WTC11 (cell line): Measurements from ENCODE around the gene RBM24. TPM values are rescaled to one million over a fixed set of nuclear protein-coding genes. Genes with fewer than 3 reads are reported as not detected.

Source experiments
- ATAC-seq: fragments of 200-7000 bp; cut with Tn5 transposase; 2 replicates; pipeline ENCODE4 v1.10.0; 2021; ENCODE audit warnings: mild to moderate bottlenecking, moderate library complexity
- CTCF ChIA-PET: fragments of 300-600 bp; sonication (Branson Sonifier 250); formaldehyde crosslinking; loops from one replicate; lab custom pipeline; 2021; ENCODE audit warnings: antibody characterized with exemption; lab: Charles Lee
- POLR2A ChIA-PET: fragments of 350-600 bp; sonication (Branson Sonifier 250); formaldehyde crosslinking; loops from one replicate; lab custom pipeline; 2021; ENCODE audit warnings: antibody characterized with exemption; lab: Charles Lee
- DNase-seq: peaks from one replicate; pipeline ENCODE4 v3.0.0; 2021; ENCODE audit warnings: low spot score
- H3K27ac Mint-ChIP-seq: 2 replicates; pipeline ENCODE4 v1.8.0; 2021; ENCODE audit warnings: mixed read lengths
- H3K27me3 Mint-ChIP-seq: 2 replicates; pipeline ENCODE4 v1.8.0; 2021; ENCODE audit warnings: low read depth, mild to moderate bottlenecking, moderate library complexity, mixed read lengths
- H3K36me3 Mint-ChIP-seq: 2 replicates; pipeline ENCODE4 v1.8.0; 2021; ENCODE audit warnings: mixed read lengths
- H3K4me1 Mint-ChIP-seq: 2 replicates; pipeline ENCODE4 v1.8.0; 2022; ENCODE audit warnings: mixed read lengths
- H3K4me3 Mint-ChIP-seq: 2 replicates; pipeline ENCODE4 v1.8.0; 2021; ENCODE audit warnings: mild to moderate bottlenecking, moderate library complexity, mixed read lengths
- H3K9me3 Mint-ChIP-seq: 2 replicates; pipeline ENCODE4 v1.8.0; 2021; ENCODE audit warnings: mixed read lengths
- AR ChIP-seq: fragments of 250-450 bp; sonication (Bioruptor Pico); IDR thresholded peaks from 2 replicates; pipeline ENCODE4 v1.9.0; 2021; ENCODE audit warnings: mild to moderate bottlenecking
- ATF2 ChIP-seq: sonication (generic); formaldehyde crosslinking; IDR thresholded peaks from 2 replicates; pipeline ENCODE4 v1.8.1; 2022; ENCODE audit warnings: low read depth, missing genetic modification reagents, borderline replicate concordance
- CDX4 ChIP-seq: fragments of 250-450 bp; sonication (Bioruptor Pico); IDR thresholded peaks from 2 replicates; pipeline ENCODE4 v1.9.0; 2021; ENCODE audit warnings: moderate library complexity, mild to moderate bottlenecking, inconsistent platforms, borderline replicate concordance
- ESRRA ChIP-seq: sonication (generic); formaldehyde crosslinking; IDR thresholded peaks from 2 replicates; pipeline ENCODE4 v1.8.1; 2022; ENCODE audit warnings: mild to moderate bottlenecking, missing genetic modification reagents, borderline replicate concordance
- FOXJ3 ChIP-seq: sonication (generic); formaldehyde crosslinking; IDR thresholded peaks from 2 replicates; pipeline ENCODE4 v1.9.0; 2021; ENCODE audit warnings: missing genetic modification reagents, mild to moderate bottlenecking, borderline replicate concordance
- GTF2I ChIP-seq: fragments of 250-450 bp; sonication (Bioruptor Pico); conservative IDR thresholded peaks from 2 replicates; pipeline ENCODE4 v1.4.0; 2021; ENCODE audit warnings: mild to moderate bottlenecking
- HMGXB4 ChIP-seq: sonication (generic); formaldehyde crosslinking; IDR thresholded peaks from 2 replicates; pipeline ENCODE4 v1.8.1; 2023; ENCODE audit warnings: mild to moderate bottlenecking, moderate library complexity, missing genetic modification reagents
- IRF2 ChIP-seq: sonication (generic); formaldehyde crosslinking; IDR thresholded peaks from 2 replicates; pipeline ENCODE4 v1.8.0; 2022; ENCODE audit warnings: low read depth, missing genetic modification reagents, borderline replicate concordance
- KAT7 ChIP-seq: sonication (generic); formaldehyde crosslinking; IDR thresholded peaks from 2 replicates; pipeline ENCODE4 v1.8.1; 2023; ENCODE audit warnings: missing genetic modification reagents, mild to moderate bottlenecking, borderline replicate concordance
- MLX ChIP-seq: sonication (generic); formaldehyde crosslinking; IDR thresholded peaks from 2 replicates; pipeline ENCODE4 v1.8.1; 2023; ENCODE audit warnings: mild to moderate bottlenecking, missing genetic modification reagents, moderate library complexity
- MXD4 ChIP-seq: fragments of 250-450 bp; sonication (Bioruptor Pico); IDR thresholded peaks from 2 replicates; pipeline ENCODE4 v1.8.0; 2021; ENCODE audit warnings: mild to moderate bottlenecking, moderate library complexity, borderline replicate concordance
- MYBL2 ChIP-seq: sonication (generic); formaldehyde crosslinking; IDR thresholded peaks from 2 replicates; pipeline ENCODE4 v1.8.1; 2023; ENCODE audit warnings: mild to moderate bottlenecking, moderate library complexity, missing genetic modification reagents
- RORB ChIP-seq: fragments of 250-450 bp; sonication (Bioruptor Pico); IDR thresholded peaks from 2 replicates; pipeline ENCODE4 v1.9.0; 2021; ENCODE audit warnings: mild to moderate bottlenecking
- SMAD4 ChIP-seq: sonication (generic); formaldehyde crosslinking; IDR thresholded peaks from 2 replicates; pipeline ENCODE4 v1.8.0; 2022; ENCODE audit warnings: mild to moderate bottlenecking, missing genetic modification reagents
- SOX15 ChIP-seq: fragments of 250-450 bp; sonication (Bioruptor Pico); IDR thresholded peaks from 2 replicates; pipeline ENCODE4 v1.9.0; 2021; ENCODE audit warnings: mild to moderate bottlenecking
- TCF7 ChIP-seq: sonication (generic); formaldehyde crosslinking; IDR thresholded peaks from 2 replicates; pipeline ENCODE4 v1.8.0; 2022; ENCODE audit warnings: mild to moderate bottlenecking, low read depth, missing genetic modification reagents, moderate library complexity
- ZNF138 ChIP-seq: sonication (generic); formaldehyde crosslinking; conservative IDR thresholded peaks from 2 replicates; pipeline ENCODE4 v1.8.1; 2022; ENCODE audit warnings: mild to moderate bottlenecking, moderate library complexity, missing genetic modification reagents
- ZNF425 ChIP-seq: fragments of 250-450 bp; sonication (Bioruptor Pico); conservative IDR thresholded peaks from 2 replicates; pipeline ENCODE4 v1.9.0; 2021; ENCODE audit warnings: mild to moderate bottlenecking
- ZNF512 ChIP-seq: sonication (generic); formaldehyde crosslinking; IDR thresholded peaks from 2 replicates; pipeline ENCODE4 v1.8.1; 2022; ENCODE audit warnings: missing genetic modification reagents, borderline replicate concordance
- total RNA-seq: library from RNA; stranded (reverse); gene quantifications from 3 replicates; pipeline ENCODE4 v1.2.3, GENCODE V29; 2021

RBM24 gene
- total RNA-seq, 1 experiment from 2014 or later, result 0.63 TPM

- no peak overlapping the region for H3K27ac Mint-ChIP-seq
- no peak overlapping the region for H3K4me3 Mint-ChIP-seq
- H3K4me1 Mint-ChIP-seq, result peaks cover 14% of the 10 kb centered on the region
- H3K36me3 Mint-ChIP-seq, result peaks cover 5% of the 10 kb centered on the region; the same call in 1 of the 2 replicates
- ATAC-seq (no peak), DNase-seq (no peak)
- TF ChIP-seq HMGXB4 (CRISPR knock-in tag), result no peak
- TF ChIP-seq ZNF512, result no peak
- no peak for TF ChIP-seq GTF2I (CRISPR knock-in tag)
- no peak for TF ChIP-seq FOXJ3 (CRISPR knock-in tag)
- TF ChIP-seq MYBL2, result no peak
- TF ChIP-seq ZNF138, result no peak
- TF ChIP-seq RORB, result no peak
- no peak for TF ChIP-seq CDX4 (CRISPR knock-in tag)
- TF ChIP-seq SMAD4 (CRISPR knock-in tag), result no peak
- no peak for TF ChIP-seq AR (CRISPR knock-in tag)
- TF ChIP-seq MLX, result no peak
- no peak for TF ChIP-seq MXD4
- no peak for TF ChIP-seq ATF2 (CRISPR knock-in tag)
- no peak for TF ChIP-seq TCF7 (CRISPR knock-in tag)
- no peak for TF ChIP-seq ZNF425 (CRISPR knock-in tag)
- TF ChIP-seq KAT7 (CRISPR knock-in tag), result no peak
- TF ChIP-seq ESRRA (CRISPR knock-in tag), result no peak
- no peak for TF ChIP-seq SOX15 (CRISPR knock-in tag)
- TF ChIP-seq IRF2 (CRISPR knock-in tag), result no peak
- ChIA-PET POLR2A (no interaction called here), CTCF (no interaction called here)
- H3K27me3 Mint-ChIP-seq, result no peaks in the 10 kb centered on the region
- peaks cover 22% of the 10 kb centered on the region for H3K9me3 Mint-ChIP-seq
Measured at GRCh38 chr6:17237246-17237645, 43.9 kb upstream of the RBM24 start.
